HepG2 (cell line): Measurements from ENCODE around the gene SDCCAG8. TPM values are rescaled to one million over a fixed set of nuclear protein-coding genes. Genes with fewer than 3 reads are reported as not detected.

ENCODE experiments used
- ATAC-seq: fragments of 200-7000 bp; cut with Tn5 transposase; 3 replicates; pipeline ENCODE4 v1.9.1; 2020; ENCODE audit warnings: mild to moderate bottlenecking, moderate library complexity
- BruUV-seq: library from RNA; stranded (reverse); fragments of 400-500 nt; replicated peaks from 2 replicates; lab custom pipeline; 2021; lab: Mats Ljungman, UMichigan
- CTCF ChIA-PET: fragments of 300-600 bp; formaldehyde crosslinking; extraction: SDS; loops from one replicate; lab custom pipeline; 2021; ENCODE audit warnings: low total read pairs, inconsistent platforms, low intra/inter-chr PET ratio; lab: Yijun Ruan, JAX
- POLR2A ChIA-PET: fragments of 350-600 bp; sonication (Branson Sonifier 250); formaldehyde crosslinking; loops from one replicate; lab custom pipeline; 2020; ENCODE audit warnings: antibody characterized with exemption, inconsistent platforms; lab: Yijun Ruan, JAX
- DNase-seq: peaks from one replicate; pipeline ENCODE4 v3.0.0-alpha.2; 2015; ENCODE audit warnings: low spot score
- FAIRE-seq: peaks from 3 replicates; lab custom pipeline; 2011; peaks lifted over from hg19 to GRCh38; lab: Jason Lieb, UNC
- H2AFZ ChIP-seq: one replicate; pipeline ENCODE4 v1.6.1; 2011; ENCODE audit warnings: low read length, inconsistent platforms
- H3K27ac ChIP-seq: fragments of 300-600 bp; 3 replicates; pipeline ENCODE4 v1.8.0; 2011; ENCODE audit warnings: mixed run types, mild to moderate bottlenecking, mixed read lengths, low read length, inconsistent platforms; ENCODE audit not compliant: insufficient read depth; ENCODE audit errors: extremely low read length
- H3K27me3 ChIP-seq, 2 experiments: fragments of 200-600 bp in 1 of 2; 2 replicates in 1 of 2; 3 replicates in 1 of 2; pipeline versions ENCODE4 v1.6.0 to v1.8.0; 2011; ENCODE audit warnings: low read length in 2 of 2, mild to moderate bottlenecking in 2 of 2, moderate library complexity in 2 of 2, inconsistent platforms in 1 of 2; ENCODE audit not compliant: insufficient read depth in 2 of 2, control insufficient read depth in 1 of 2
- H3K36me3 ChIP-seq, 2 experiments: fragments of 200-600 bp in 1 of 2; replicated peaks in 1 of 2; 2 replicates in 1 of 2; 3 replicates in 1 of 2; pipeline versions ENCODE4 v1.5.1 to v1.8.0; 2011; ENCODE audit warnings: low read length in 2 of 2, inconsistent platforms in 1 of 2; ENCODE audit not compliant: insufficient read depth in 2 of 2, control insufficient read depth in 1 of 2
- H3K4me1 ChIP-seq: 2 replicates; pipeline ENCODE4 v1.5.1; 2012; ENCODE audit warnings: low read length, inconsistent platforms; ENCODE audit not compliant: insufficient read depth
- H3K4me2 ChIP-seq: 2 replicates; pipeline ENCODE4 v1.6.0; 2011; ENCODE audit warnings: low read depth, low read length, inconsistent platforms
- H3K4me3 ChIP-seq, 3 experiments: fragments of 200-600 bp in 1 of 3; sonication (generic), shearing (Covaris generic) in 1 of 3; replicated peaks in 1 of 3; 2 replicates each; pipeline ENCODE4 v1.5.1; 2011 to 2016; ENCODE audit warnings: low read length in 3 of 3, inconsistent platforms in 2 of 3, low read depth in 2 of 3, mild to moderate bottlenecking in 2 of 3, control low read depth in 1 of 3, mixed read lengths in 1 of 3; ENCODE audit not compliant: insufficient read depth in 1 of 3
- H3K79me2 ChIP-seq: one replicate; pipeline ENCODE4 v1.6.1; 2011; ENCODE audit warnings: low read length, inconsistent platforms; ENCODE audit not compliant: insufficient read depth
- H3K9ac ChIP-seq: 2 replicates; pipeline ENCODE4 v1.6.0; 2011; ENCODE audit warnings: mild to moderate bottlenecking, low read depth, low read length, inconsistent platforms; ENCODE audit not compliant: insufficient read depth
- H3K9me3 ChIP-seq: 2 replicates; pipeline ENCODE4 v1.5.1; 2012; ENCODE audit warnings: mild to moderate bottlenecking, low read length
- H4K20me1 ChIP-seq: 2 replicates; pipeline ENCODE4 v1.6.0; 2011; ENCODE audit warnings: inconsistent platforms, mild to moderate bottlenecking, low read length, moderate library complexity; ENCODE audit not compliant: insufficient read depth
- CBFB ChIP-seq: sonication (generic); formaldehyde crosslinking; IDR thresholded peaks from 2 replicates; pipeline ENCODE4 v1.4.0; 2020; ENCODE audit warnings: missing genetic modification reagents
- CCDC6 ChIP-seq: sonication (generic); formaldehyde crosslinking; IDR thresholded peaks from 2 replicates; pipeline ENCODE4 v1.8.1; 2022; ENCODE audit warnings: mild to moderate bottlenecking, missing genetic modification reagents, moderate library complexity
- CEBPZ ChIP-seq: IDR thresholded peaks from 2 replicates; pipeline ENCODE4 v1.6.1; 2012; ENCODE audit warnings: low read length, improper control_type of control experiment
- GLI4 ChIP-seq: sonication (generic); formaldehyde crosslinking; IDR thresholded peaks from 2 replicates; pipeline ENCODE4 v1.5.1; 2020; ENCODE audit warnings: missing genetic modification reagents, mild to moderate bottlenecking, moderate library complexity, borderline replicate concordance
- KDM3A ChIP-seq: IDR thresholded peaks from 2 replicates; pipeline ENCODE4 v1.6.1; 2018; ENCODE audit warnings: low read depth, missing compliant biosample characterization
- MED13 ChIP-seq: sonication (generic); formaldehyde crosslinking; IDR thresholded peaks from 2 replicates; pipeline ENCODE4 v1.5.0; 2020; ENCODE audit warnings: missing genetic modification reagents
- NFE2L1 ChIP-seq: sonication (generic); formaldehyde crosslinking; IDR thresholded peaks from 2 replicates; pipeline ENCODE4 v1.4.0; 2020; ENCODE audit warnings: missing genetic modification reagents, mild to moderate bottlenecking, borderline replicate concordance
- SALL1 ChIP-seq: sonication (generic); formaldehyde crosslinking; IDR thresholded peaks from 2 replicates; pipeline ENCODE4 v1.8.0; 2022; ENCODE audit warnings: mild to moderate bottlenecking, missing genetic modification reagents
- SIN3A ChIP-seq: IDR thresholded peaks from 2 replicates; pipeline ENCODE4 v1.6.1; 2011; ENCODE audit warnings: low read depth, mild to moderate bottlenecking, control low read depth, low read length, borderline replicate concordance
- SMARCC2 ChIP-seq: fragments of 450-650 bp; IDR thresholded peaks from 2 replicates; pipeline ENCODE4 v1.6.1; 2017; ENCODE audit warnings: antibody characterized with exemption, mild to moderate bottlenecking
- ZNF616 ChIP-seq: sonication (generic); formaldehyde crosslinking; IDR thresholded peaks from 2 replicates; pipeline ENCODE4 v1.5.0; 2020; ENCODE audit warnings: low read depth, mild to moderate bottlenecking, missing genetic modification reagents
- ZNF720 ChIP-seq: sonication (generic); formaldehyde crosslinking; IDR thresholded peaks from 2 replicates; pipeline ENCODE4 v1.4.0; 2020; ENCODE audit warnings: missing genetic modification reagents
- WGBS: methylation state at CpG from one replicate; pipeline ENCODE4 v1.1.6; 2017; ENCODE audit warnings: low lambda C conversion rate; 5-methylcytosine and 5-hydroxymethylcytosine counted together
- in situ Hi-C: cut with HindIII; loops from 2 replicates; pipeline ENCODE4 v1.10.0; 2017; ENCODE audit warnings: low pct_unique_long_range_greater_than_20kb; ENCODE audit not compliant: extremely low pct_ligation_motif_present
- intact Hi-C: fragments of 100-400 bp; cut with micrococcal nuclease; formaldehyde crosslinking; loops from one replicate; pipeline ENCODE4 v1.10.0; 2022; ENCODE audit not compliant: unreplicated experiment
- polyA plus RNA-seq, 8 experiments: library from polyadenylated mRNA; depleted of rRNA in 3 of 8; stranded (reverse) in 7 of 8; unstranded in 1 of 8; fragments of >200 nt; fragmentation: Illumina TruSeq in 4 of 8; extraction: Trizol in 4 of 8; gene quantifications; 2 replicates each; pipeline versions ENCODE4 v1.2.1 to v1.2.3, GENCODE V29; 2011 to 2016; ENCODE audit warnings: low read depth in 4 of 8, missing spikeins in 1 of 8, mixed read lengths in 1 of 8; ENCODE audit not compliant: insufficient read depth in 1 of 8
- total RNA-seq, 5 experiments: library from RNA; depleted of rRNA; stranded (reverse); fragments of >200 nt; fragmentation: Illumina TruSeq; extraction: Trizol; gene quantifications; 2 replicates each; pipeline ENCODE4 v1.2.3, GENCODE V29; 2016; ENCODE audit warnings: low read depth in 1 of 5
- TF ChIP-seq, protein P1 (sequence below): sonication (generic); formaldehyde crosslinking; IDR thresholded peaks from 2 replicates; pipeline ENCODE4 v1.4.0; 2020; ENCODE audit warnings: missing genetic modification reagents
- TF ChIP-seq, protein P2 (sequence below): sonication (generic); formaldehyde crosslinking; IDR thresholded peaks from 2 replicates; pipeline ENCODE4 v1.8.1; 2022; ENCODE audit warnings: low read depth, mild to moderate bottlenecking, missing genetic modification reagents
- TF ChIP-seq, protein P3 (sequence below): sonication (generic); formaldehyde crosslinking; IDR thresholded peaks from 2 replicates; pipeline ENCODE4 v1.5.0; 2020; ENCODE audit warnings: missing genetic modification reagents, mild to moderate bottlenecking, borderline replicate concordance

SDCCAG8 gene
- total and polyA plus RNA-seq, 2 of the 13 experiments (the other 11 are each of a cell fraction or from before 2014, with no cell fraction given), result 9.5 to 13.4 TPM

DNA sequence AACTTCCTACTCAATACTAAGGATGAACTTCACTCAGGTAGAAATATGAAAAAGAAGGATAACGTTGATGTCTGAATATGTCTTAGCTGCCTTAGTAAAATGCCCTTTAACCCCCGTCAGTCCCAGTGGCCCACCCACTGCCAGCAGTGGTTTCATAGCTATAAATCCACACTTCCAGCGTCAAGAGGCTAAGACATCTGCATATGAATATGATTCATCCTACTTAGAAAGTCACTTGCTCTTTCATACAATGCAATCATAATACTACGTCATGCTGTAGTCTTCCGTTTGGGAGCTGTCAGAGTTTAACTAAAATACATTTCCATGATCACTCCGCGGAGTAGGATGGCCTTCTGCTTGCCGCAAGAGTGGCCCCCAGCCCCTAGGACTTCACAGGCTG lies 247.3 kb downstream of the SDCCAG8 start (continued):
- TF ChIP-seq CEBPZ (no peak), SMARCC2 (no peak), ZNF720 (no peak), SALL1 (CRISPR knock-in tag) (no peak)
- TF ChIP-seq, protein P1, sequence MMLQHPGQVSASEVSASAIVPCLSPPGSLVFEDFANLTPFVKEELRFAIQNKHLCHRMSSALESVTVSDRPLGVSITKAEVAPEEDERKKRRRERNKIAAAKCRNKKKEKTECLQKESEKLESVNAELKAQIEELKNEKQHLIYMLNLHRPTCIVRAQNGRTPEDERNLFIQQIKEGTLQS, result no peak

- H3K27me3 ChIP-seq, result no peaks in the 10 kb centered on the region
- peak; percentile 99 for ATAC-seq
- H3K4me1 ChIP-seq, result peaks cover 32% of the 10 kb centered on the region
- H3K27ac ChIP-seq, result peak overlapping the region; percentile 37
- no peaks in the 10 kb centered on the region for H3K36me3 ChIP-seq
- intact Hi-C loops (loop anchor here (10.0 kb wide), 1 partner anchor 161 kb away; no protein-coding TSS in a partner anchor), in situ Hi-C loops (no loop called here)
- H3K79me2 ChIP-seq, result no peaks in the 10 kb centered on the region
- peak overlapping the region; percentile 13; the same call in 1 of the 2 replicates for H3K9ac ChIP-seq
- no peak overlapping the region for H3K4me3 ChIP-seq
- ChIA-PET POLR2A (no interaction called here), CTCF (no interaction called here)
- no peaks in the 10 kb centered on the region for H4K20me1 ChIP-seq
- no peaks in the 10 kb centered on the region for H3K9me3 ChIP-seq
- 32% methylated on average over 9 of the region's 10 CpGs for WGBS
- peak; percentile 50 for FAIRE-seq
- peak; percentile 72 for DNase-seq
- no TSS peak for BruUV-seq
- H2AFZ ChIP-seq, result no peak overlapping the region
- H3K4me2 ChIP-seq, result peak overlapping the region; percentile 45
- TF ChIP-seq, protein P2, sequence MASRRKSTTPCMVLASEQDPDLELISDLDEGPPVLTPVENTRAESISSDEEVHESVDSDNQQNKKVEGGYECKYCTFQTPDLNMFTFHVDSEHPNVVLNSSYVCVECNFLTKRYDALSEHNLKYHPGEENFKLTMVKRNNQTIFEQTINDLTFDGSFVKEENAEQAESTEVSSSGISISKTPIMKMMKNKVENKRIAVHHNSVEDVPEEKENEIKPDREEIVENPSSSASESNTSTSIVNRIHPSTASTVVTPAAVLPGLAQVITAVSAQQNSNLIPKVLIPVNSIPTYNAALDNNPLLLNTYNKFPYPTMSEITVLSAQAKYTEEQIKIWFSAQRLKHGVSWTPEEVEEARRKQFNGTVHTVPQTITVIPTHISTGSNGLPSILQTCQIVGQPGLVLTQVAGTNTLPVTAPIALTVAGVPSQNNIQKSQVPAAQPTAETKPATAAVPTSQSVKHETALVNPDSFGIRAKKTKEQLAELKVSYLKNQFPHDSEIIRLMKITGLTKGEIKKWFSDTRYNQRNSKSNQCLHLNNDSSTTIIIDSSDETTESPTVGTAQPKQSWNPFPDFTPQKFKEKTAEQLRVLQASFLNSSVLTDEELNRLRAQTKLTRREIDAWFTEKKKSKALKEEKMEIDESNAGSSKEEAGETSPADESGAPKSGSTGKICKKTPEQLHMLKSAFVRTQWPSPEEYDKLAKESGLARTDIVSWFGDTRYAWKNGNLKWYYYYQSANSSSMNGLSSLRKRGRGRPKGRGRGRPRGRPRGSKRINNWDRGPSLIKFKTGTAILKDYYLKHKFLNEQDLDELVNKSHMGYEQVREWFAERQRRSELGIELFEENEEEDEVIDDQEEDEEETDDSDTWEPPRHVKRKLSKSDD (CRISPR knock-in tag), result peak; percentile 66; the same call in 1 of the 2 replicates
- no peak for TF ChIP-seq CCDC6 (CRISPR knock-in tag)
- no peak; the same call in 1 of the 2 replicates for TF ChIP-seq KDM3A (CRISPR knock-in tag)
- no peak for TF ChIP-seq NFE2L1
- TF ChIP-seq, protein P3, sequence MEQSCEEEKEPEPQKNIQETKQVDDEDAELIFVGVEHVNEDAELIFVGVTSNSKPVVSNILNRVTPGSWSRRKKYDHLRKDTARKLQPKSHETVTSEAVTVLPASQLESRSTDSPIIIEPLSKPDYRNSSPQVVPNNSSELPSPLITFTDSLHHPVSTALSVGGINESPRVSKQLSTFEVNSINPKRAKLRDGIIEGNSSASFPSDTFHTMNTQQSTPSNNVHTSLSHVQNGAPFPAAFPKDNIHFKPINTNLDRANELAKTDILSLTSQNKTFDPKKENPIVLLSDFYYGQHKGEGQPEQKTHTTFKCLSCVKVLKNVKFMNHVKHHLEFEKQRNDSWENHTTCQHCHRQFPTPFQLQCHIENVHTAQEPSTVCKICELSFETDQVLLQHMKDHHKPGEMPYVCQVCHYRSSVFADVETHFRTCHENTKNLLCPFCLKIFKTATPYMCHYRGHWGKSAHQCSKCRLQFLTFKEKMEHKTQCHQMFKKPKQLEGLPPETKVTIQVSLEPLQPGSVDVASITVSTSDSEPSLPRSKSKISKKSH, result 0 out of 2 replicates have a peak, but pooled peaks have one; percentile 39
- no peak for TF ChIP-seq SIN3A
- no peak; the same call in 1 of the 2 replicates for TF ChIP-seq CBFB (CRISPR knock-in tag)
- no peak for TF ChIP-seq MED13 (CRISPR knock-in tag)
- no peak for TF ChIP-seq GLI4 (CRISPR knock-in tag)
- TF ChIP-seq ZNF616 (CRISPR knock-in tag), result no peak
Observed at GRCh38 chr1:243505986-243506689, 250.3 kb downstream of the SDCCAG8 start.
